ENCODE measurements around the gene SRL. TPM values are rescaled to one million over a fixed set of nuclear protein-coding genes. Genes with fewer than 3 reads are reported as not detected.
"Not testable (repeated sequence)": the region's sequence is repeated elsewhere in the genome, so short reads cannot be mapped to it uniquely, and the experiment has no call there.

SRL gene
- total and polyA plus RNA-seq, 2 experiments from 2014 or later = not detected

- H4K20me1 ChIP-seq (replicated peaks; ENCODE audit: insufficient read depth); H3K27ac ChIP-seq (ENCODE audit: low read depth); H3K4me1 ChIP-seq (ENCODE audit: insufficient read depth); H3F3A ChIP-seq (replicated peaks; ENCODE audit: low read depth); H3K27me3 ChIP-seq (ENCODE audit: insufficient read depth); ATAC-seq; H3K9me2 ChIP-seq (ENCODE audit: insufficient read depth); H3K27me3 Mint-ChIP-seq (ENCODE audit: insufficient read depth, low read depth, poor library complexity); H3K36me3 ChIP-seq (ENCODE audit: insufficient read depth); H3K4me3 ChIP-seq; H2AFZ ChIP-seq; H3K4me3 Mint-ChIP-seq; H3K27ac Mint-ChIP-seq; H3K4me2 ChIP-seq; H3K9me3 Mint-ChIP-seq; H3K36me3 Mint-ChIP-seq (ENCODE audit: low read depth); DNase-seq (ENCODE audit: low spot score); H3K79me2 ChIP-seq (replicated peaks; ENCODE audit: insufficient read depth): not testable (repeated sequence)
- peaks cover 11% of the 10 kb centered on the region for H3K4me1 Mint-ChIP-seq
Observed at GRCh38 chr16:4211445-4212210, 30.3 kb downstream of the SRL start.

DNA sequence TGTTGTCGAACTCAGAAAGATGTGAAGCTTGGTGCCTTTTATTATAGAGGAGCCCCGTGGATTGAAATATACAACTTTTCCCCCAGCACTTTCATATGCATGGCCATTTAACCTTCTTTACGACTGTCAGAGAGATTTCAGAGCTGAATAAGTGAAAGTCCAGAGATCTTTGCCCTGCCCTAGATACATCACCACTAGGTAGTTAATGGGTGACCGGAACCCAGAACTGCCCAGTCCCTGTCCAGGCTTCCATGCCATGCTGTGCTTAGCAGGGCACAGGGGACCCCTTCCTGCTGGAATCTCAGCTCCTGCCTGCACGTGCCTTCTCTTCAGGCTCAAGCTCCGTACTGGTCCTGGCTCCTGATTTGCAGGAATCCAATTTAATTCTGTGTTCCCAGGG, 32.2 kb downstream of the SRL start:
- H3K4me1 Mint-ChIP-seq = peaks cover 11% of the 10 kb centered on the region
- Histone ChIP-seq H3K4me1 (ENCODE audit: insufficient read depth) (peaks cover 5% of the 10 kb centered on the region; the same call in 1 of the 2 replicates), H3K4me3 (no peak overlapping the region), H3K27ac (ENCODE audit: low read depth) (no peak overlapping the region), H3K27me3 (ENCODE audit: insufficient read depth) (no peaks in the 10 kb centered on the region), H3F3A (replicated peaks; ENCODE audit: low read depth) (no peaks in the 10 kb centered on the region), H3K36me3 (ENCODE audit: insufficient read depth) (no peaks in the 10 kb centered on the region), H4K20me1 (replicated peaks; ENCODE audit: insufficient read depth) (no peaks in the 10 kb centered on the region), H2AFZ (no peak overlapping the region), H3K9me2 (ENCODE audit: insufficient read depth) (0 out of 2 replicates have a peak, but pooled peaks cover 5% of the 10 kb centered on the region), H3K79me2 (replicated peaks; ENCODE audit: insufficient read depth) (no peaks in the 10 kb centered on the region), H3K4me2 (no peak overlapping the region)
- no peak overlapping the region for H3K4me3 Mint-ChIP-seq
- H3K27ac Mint-ChIP-seq = no peak overlapping the region
- peaks cover 6% of the 10 kb centered on the region for H3K27me3 Mint-ChIP-seq (ENCODE audit: insufficient read depth, low read depth, poor library complexity)
- DNase-seq (ENCODE audit: low spot score) (no peak), ATAC-seq (no peak)
- H3K36me3 Mint-ChIP-seq (ENCODE audit: low read depth) = no peaks in the 10 kb centered on the region; the same call in 2 of the 3 replicates
- no peaks in the 10 kb centered on the region; the same call in 2 of the 3 replicates for H3K9me3 Mint-ChIP-seq
- TF ChIP-seq EZH2phosphoT487 (IDR thresholded peaks at IDR 0.05; ENCODE audit: unreplicated experiment) (no peak), EZH2 (IDR thresholded peaks at IDR 0.05; ENCODE audit: low read depth, unreplicated experiment) (no peak), REST (IDR thresholded peaks at IDR 0.05; ENCODE audit: unreplicated experiment) (no peak), NANOG (IDR thresholded peaks at IDR 0.05; ENCODE audit: borderline replicate concordance) (no peak), CREB1 (CRISPR knock-in tag; IDR thresholded peaks at IDR 0.05; ENCODE audit: low read depth) (no peak), CTCF (conservative IDR thresholded peaks at IDR 0.05; ENCODE audit: low read depth in 2 of 2) (no peak)
- TF ChIP-seq, protein P1, sequence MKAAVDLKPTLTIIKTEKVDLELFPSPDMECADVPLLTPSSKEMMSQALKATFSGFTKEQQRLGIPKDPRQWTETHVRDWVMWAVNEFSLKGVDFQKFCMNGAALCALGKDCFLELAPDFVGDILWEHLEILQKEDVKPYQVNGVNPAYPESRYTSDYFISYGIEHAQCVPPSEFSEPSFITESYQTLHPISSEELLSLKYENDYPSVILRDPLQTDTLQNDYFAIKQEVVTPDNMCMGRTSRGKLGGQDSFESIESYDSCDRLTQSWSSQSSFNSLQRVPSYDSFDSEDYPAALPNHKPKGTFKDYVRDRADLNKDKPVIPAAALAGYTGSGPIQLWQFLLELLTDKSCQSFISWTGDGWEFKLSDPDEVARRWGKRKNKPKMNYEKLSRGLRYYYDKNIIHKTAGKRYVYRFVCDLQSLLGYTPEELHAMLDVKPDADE (IDR thresholded peaks at IDR 0.05) = no peak
- TF ChIP-seq, protein P2, sequence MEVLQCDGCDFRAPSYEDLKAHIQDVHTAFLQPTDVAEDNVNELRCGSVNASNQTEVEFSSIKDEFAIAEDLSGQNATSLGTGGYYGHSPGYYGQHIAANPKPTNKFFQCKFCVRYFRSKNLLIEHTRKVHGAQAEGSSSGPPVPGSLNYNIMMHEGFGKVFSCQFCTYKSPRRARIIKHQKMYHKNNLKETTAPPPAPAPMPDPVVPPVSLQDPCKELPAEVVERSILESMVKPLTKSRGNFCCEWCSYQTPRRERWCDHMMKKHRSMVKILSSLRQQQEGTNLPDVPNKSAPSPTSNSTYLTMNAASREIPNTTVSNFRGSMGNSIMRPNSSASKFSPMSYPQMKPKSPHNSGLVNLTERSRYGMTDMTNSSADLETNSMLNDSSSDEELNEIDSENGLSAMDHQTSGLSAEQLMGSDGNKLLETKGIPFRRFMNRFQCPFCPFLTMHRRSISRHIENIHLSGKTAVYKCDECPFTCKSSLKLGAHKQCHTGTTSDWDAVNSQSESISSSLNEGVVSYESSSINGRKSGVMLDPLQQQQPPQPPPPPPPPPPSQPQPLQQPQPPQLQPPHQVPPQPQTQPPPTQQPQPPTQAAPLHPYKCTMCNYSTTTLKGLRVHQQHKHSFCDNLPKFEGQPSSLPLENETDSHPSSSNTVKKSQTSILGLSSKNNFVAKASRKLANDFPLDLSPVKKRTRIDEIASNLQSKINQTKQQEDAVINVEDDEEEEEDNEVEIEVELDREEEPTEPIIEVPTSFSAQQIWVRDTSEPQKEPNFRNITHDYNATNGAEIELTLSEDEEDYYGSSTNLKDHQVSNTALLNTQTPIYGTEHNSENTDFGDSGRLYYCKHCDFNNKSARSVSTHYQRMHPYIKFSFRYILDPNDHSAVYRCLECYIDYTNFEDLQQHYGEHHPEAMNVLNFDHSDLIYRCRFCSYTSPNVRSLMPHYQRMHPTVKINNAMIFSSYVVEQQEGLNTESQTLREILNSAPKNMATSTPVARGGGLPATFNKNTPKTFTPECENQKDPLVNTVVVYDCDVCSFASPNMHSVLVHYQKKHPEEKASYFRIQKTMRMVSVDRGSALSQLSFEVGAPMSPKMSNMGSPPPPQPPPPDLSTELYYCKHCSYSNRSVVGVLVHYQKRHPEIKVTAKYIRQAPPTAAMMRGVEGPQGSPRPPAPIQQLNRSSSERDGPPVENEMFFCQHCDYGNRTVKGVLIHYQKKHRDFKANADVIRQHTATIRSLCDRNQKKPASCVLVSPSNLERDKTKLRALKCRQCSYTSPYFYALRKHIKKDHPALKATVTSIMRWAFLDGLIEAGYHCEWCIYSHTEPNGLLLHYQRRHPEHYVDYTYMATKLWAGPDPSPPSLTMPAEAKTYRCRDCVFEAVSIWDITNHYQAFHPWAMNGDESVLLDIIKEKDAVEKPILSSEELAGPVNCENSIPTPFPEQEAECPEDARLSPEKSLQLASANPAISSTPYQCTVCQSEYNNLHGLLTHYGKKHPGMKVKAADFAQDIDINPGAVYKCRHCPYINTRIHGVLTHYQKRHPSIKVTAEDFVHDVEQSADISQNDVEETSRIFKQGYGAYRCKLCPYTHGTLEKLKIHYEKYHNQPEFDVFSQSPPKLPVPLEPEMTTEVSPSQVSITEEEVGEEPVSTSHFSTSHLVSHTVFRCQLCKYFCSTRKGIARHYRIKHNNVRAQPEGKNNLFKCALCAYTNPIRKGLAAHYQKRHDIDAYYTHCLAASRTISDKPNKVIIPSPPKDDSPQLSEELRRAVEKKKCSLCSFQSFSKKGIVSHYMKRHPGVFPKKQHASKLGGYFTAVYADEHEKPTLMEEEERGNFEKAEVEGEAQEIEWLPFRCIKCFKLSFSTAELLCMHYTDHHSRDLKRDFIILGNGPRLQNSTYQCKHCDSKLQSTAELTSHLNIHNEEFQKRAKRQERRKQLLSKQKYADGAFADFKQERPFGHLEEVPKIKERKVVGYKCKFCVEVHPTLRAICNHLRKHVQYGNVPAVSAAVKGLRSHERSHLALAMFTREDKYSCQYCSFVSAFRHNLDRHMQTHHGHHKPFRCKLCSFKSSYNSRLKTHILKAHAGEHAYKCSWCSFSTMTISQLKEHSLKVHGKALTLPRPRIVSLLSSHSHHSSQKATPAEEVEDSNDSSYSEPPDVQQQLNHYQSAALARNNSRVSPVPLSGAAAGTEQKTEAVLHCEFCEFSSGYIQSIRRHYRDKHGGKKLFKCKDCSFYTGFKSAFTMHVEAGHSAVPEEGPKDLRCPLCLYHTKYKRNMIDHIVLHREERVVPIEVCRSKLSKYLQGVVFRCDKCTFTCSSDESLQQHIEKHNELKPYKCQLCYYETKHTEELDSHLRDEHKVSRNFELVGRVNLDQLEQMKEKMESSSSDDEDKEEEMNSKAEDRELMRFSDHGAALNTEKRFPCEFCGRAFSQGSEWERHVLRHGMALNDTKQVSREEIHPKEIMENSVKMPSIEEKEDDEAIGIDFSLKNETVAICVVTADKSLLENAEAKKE (CRISPR knock-in tag; IDR thresholded peaks at IDR 0.05) = no peak

Data from GM23338 (cell line).